Measurements from ENCODE around the gene REEP2. TPM values are rescaled to one million over a fixed set of nuclear protein-coding genes. Genes with fewer than 3 reads are reported as not detected.
"Not testable (repeated sequence)": the region's sequence is repeated elsewhere in the genome, so short reads cannot be mapped to it uniquely, and the experiment has no call there.

REEP2 gene, protein sequence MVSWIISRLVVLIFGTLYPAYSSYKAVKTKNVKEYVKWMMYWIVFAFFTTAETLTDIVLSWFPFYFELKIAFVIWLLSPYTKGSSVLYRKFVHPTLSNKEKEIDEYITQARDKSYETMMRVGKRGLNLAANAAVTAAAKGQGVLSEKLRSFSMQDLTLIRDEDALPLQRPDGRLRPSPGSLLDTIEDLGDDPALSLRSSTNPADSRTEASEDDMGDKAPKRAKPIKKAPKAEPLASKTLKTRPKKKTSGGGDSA
- under 1 TPM in 5 of 7 donors, not detected in 2; 0.20 to 0.52 (median 0.41) TPM for total RNA-seq
- polyA plus RNA-seq: under 1 TPM; 0.52 to 0.98 (median 0.54) TPM
- long read RNA-seq, donor 1: 0 reads
- long read RNA-seq, donor 2: 0 reads

GRCh38 chr5:138438724-138439476 lies at the start of gene REEP2:
Gene REEP2 (plus strand): TSS chr5:138439057. CDS start chr5:138439209, 152 bp downstream.
- Histone ChIP-seq H3K36me3 (peaks cover 0 to 44% (median 29%) of the 10 kb centered on the region in 6 donors), H3K27ac (no peak within 1 kb of the TSS), H3K9me3 (no peaks in the 10 kb centered on the region), H3K27me3 (replicated peaks in 1 of 7) (peaks cover 0 to 26% (median 0%) of the 10 kb centered on the region in 7 donors), H3K4me3 (peak within 1 kb of the TSS in 7 of 8 donors; percentile 23 to 66 (median 38)), H3K4me1 (peaks cover 4 to 18% (median 13%) of the 10 kb centered on the region in 6 donors)
- whole genome bisulfite sequencing, 5 donors: 0 to 2% (median 1%) methylated on average over 10 to 65 of the region's 65 CpGs
- peak; percentile 87 for DNase-seq
- TF ChIP-seq POLR2AphosphoS5 (IDR thresholded peaks at IDR 0.05) (no peak), POLR2A (IDR thresholded peaks at IDR 0.05) (no peak)
- intact Hi-C loops (cut with DNase I; ENCODE audit: low total_unique reads): no loop called here

DNA sequence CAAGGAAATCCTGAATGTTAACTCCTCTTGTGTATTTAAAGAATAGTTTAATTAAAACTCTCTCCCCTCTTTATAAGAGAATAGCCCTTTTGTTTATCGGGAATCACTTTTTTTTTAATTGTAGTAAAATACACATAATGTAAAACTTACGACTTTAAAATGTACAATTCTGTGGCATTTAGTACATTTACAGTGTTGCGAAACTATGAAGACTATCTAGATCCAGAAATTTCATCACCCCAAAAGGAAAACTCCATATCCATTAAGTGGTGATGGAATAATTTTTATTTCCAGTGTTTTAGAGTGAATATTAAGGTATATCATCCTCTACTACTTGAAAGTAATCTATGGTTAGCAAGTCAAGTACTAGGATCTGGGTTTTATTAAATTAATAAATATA lies 49.5 kb upstream of the REEP2 start:
- 90 to 97% (median 92%) methylated on average over 3 of the region's 3 CpGs for WGBS, 5 donors
- Histone ChIP-seq H3K27ac (no peak overlapping the region), H3K27me3 (replicated peaks in 1 of 7) (no peaks in the 10 kb centered on the region), H3K4me1 (no peaks in the 10 kb centered on the region), H3K9me3 (no peaks in the 10 kb centered on the region), H3K4me3 (no peak overlapping the region), H3K36me3 (peaks cover 10 to 100% (median 76%) of the 10 kb centered on the region in 6 donors)
- DNase-seq: no peak
- intact Hi-C loops (cut with DNase I; ENCODE audit: low total_unique reads): no loop called here
- no peak for TF ChIP-seq POLR2AphosphoS5 (IDR thresholded peaks at IDR 0.05)
- TF ChIP-seq, protein P1, sequence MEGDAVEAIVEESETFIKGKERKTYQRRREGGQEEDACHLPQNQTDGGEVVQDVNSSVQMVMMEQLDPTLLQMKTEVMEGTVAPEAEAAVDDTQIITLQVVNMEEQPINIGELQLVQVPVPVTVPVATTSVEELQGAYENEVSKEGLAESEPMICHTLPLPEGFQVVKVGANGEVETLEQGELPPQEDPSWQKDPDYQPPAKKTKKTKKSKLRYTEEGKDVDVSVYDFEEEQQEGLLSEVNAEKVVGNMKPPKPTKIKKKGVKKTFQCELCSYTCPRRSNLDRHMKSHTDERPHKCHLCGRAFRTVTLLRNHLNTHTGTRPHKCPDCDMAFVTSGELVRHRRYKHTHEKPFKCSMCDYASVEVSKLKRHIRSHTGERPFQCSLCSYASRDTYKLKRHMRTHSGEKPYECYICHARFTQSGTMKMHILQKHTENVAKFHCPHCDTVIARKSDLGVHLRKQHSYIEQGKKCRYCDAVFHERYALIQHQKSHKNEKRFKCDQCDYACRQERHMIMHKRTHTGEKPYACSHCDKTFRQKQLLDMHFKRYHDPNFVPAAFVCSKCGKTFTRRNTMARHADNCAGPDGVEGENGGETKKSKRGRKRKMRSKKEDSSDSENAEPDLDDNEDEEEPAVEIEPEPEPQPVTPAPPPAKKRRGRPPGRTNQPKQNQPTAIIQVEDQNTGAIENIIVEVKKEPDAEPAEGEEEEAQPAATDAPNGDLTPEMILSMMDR (IDR thresholded peaks at IDR 0.05 in 8 of 11, conservative IDR thresholded peaks at IDR 0.05 in 3 of 11): no peak
- TF ChIP-seq POLR2A (IDR thresholded peaks at IDR 0.05): no peak

DNA sequence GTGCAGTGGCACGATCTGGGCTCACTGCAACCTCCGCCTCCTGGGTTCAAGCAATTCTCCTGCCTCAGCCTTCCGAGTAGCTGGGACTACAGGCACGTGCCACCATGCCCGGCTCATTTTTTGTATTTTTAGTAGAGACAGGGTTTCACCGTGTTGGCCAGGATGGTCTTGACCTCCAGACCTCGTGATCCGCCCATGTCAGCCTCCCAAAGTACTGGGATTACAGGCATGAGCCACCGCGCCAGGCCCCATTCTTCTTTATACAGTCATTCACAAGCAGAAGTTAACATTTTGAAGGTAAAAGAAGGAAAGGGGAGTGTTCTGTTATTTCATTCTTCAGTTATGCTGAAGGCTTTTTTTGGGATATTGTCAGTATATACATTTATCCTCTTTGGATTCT lies 48.9 kb upstream of the REEP2 start:
- H3K4me1 ChIP-seq; DNase-seq; H3K27me3 ChIP-seq (replicated peaks in 1 of 7); intact Hi-C loops (cut with DNase I; ENCODE audit: low total_unique reads); H3K9me3 ChIP-seq; H3K4me3 ChIP-seq; H3K27ac ChIP-seq: not testable (repeated sequence)
- 93 to 96% (median 93%) methylated on average over 10 of the region's 10 CpGs for WGBS, 5 donors
- peaks cover 10 to 100% (median 76%) of the 10 kb centered on the region in 6 donors for H3K36me3 ChIP-seq

DNA sequence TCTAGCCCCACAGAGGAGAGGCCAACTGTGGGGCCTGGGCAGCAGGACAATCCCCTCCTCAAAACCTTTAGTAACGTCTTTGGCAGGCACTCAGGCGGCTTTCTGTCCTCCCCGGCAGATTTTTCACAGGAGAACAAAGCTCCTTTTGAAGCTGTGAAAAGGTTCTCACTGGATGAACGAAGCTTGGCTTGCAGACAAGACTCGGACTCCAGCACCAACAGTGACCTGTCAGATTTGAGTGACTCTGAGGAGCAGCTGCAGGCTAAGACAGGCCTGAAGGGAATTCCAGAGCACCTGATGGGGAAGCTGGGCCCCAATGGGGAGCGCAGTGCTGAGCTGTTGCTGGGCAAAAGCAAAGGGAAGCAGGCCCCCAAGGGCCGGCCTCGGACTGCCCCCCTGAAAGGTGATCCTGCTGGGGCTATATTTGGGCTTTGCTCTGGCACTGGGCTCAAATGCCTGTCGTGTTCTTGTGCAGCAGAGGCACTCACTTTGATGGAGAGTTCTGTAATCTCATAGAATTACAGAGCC lies 46.9 kb upstream of the REEP2 start:
- no peak overlapping the region for H3K27ac ChIP-seq
- H3K27me3 ChIP-seq (replicated peaks in 1 of 7): no peaks in the 10 kb centered on the region
- no peak for DNase-seq
- intact Hi-C loops (cut with DNase I; ENCODE audit: low total_unique reads): no loop called here
- no peak overlapping the region for H3K4me3 ChIP-seq
- H3K36me3 ChIP-seq: peaks cover 10 to 100% (median 74%) of the 10 kb centered on the region in 6 donors
- no peaks in the 10 kb centered on the region for H3K9me3 ChIP-seq
- WGBS, 5 donors: 84 to 97% (median 95%) methylated on average over 4 to 9 of the region's 9 CpGs
- H3K4me1 ChIP-seq: no peaks in the 10 kb centered on the region
- no peak for TF ChIP-seq POLR2A (IDR thresholded peaks at IDR 0.05)
- peak in 1 of 3 donors; percentile 43 for TF ChIP-seq POLR2AphosphoS5 (IDR thresholded peaks at IDR 0.05)
- TF ChIP-seq, protein P1 (IDR thresholded peaks at IDR 0.05 in 8 of 11, conservative IDR thresholded peaks at IDR 0.05 in 3 of 11): no peak

DNA sequence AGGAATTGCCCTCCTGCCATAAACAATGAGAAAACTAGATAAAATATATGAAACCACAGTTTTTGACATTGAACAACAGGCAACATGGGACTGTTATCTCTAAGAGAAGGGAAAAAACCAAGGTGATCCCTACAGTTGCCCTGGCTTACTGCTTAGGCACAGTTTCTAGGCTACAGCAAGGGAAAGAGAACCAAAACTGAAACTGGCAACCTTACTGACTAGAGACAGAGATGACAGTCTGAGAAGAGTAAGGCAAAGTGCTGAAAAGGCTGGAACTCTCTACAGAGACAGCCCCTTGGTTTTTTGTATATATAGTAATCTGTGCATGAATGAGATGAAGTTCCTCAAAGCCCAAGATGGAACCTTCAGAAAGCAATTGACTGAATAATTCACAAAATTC lies 36.2 kb upstream of the REEP2 start:
- Histone ChIP-seq H3K4me1 (peaks cover 0 to 11% (median 0%) of the 10 kb centered on the region in 6 donors), H3K9me3 (no peaks in the 10 kb centered on the region), H3K27ac (peak overlapping the region in 1 of 8 donors; percentile 18), H3K4me3 (no peak overlapping the region), H3K27me3 (replicated peaks in 1 of 7) (no peaks in the 10 kb centered on the region), H3K36me3 (peaks cover 10 to 100% (median 85%) of the 10 kb centered on the region in 6 donors)
- no peak for TF ChIP-seq POLR2AphosphoS5 (IDR thresholded peaks at IDR 0.05)
- no peak for TF ChIP-seq POLR2A (IDR thresholded peaks at IDR 0.05)
- TF ChIP-seq, protein P1 (IDR thresholded peaks at IDR 0.05 in 8 of 11, conservative IDR thresholded peaks at IDR 0.05 in 3 of 11): no peak
- intact Hi-C loops (cut with DNase I; ENCODE audit: low total_unique reads): no loop called here
- no peak for DNase-seq

Data from spleen (tissue), 13 donors.